HG03521 (cell line): ENCODE data around the gene DDR2.

Experiments
- ATAC-seq: cut with Tn5 transposase; IDR thresholded peaks from one replicate; pipeline ENCODE4 v1.9.1; 2021; ENCODE audit warnings: mild to moderate bottlenecking, moderate library complexity; ENCODE audit not compliant: unreplicated experiment

Gene DDR2

GRCh38 chr1:162822391-162823200, 190.3 kb downstream of the DDR2 start:
- ATAC-seq: no peak

- ATAC-seq: no peak
Observed at GRCh38 chr1:162823231-162823630, 191.0 kb downstream of the DDR2 start.

DNA sequence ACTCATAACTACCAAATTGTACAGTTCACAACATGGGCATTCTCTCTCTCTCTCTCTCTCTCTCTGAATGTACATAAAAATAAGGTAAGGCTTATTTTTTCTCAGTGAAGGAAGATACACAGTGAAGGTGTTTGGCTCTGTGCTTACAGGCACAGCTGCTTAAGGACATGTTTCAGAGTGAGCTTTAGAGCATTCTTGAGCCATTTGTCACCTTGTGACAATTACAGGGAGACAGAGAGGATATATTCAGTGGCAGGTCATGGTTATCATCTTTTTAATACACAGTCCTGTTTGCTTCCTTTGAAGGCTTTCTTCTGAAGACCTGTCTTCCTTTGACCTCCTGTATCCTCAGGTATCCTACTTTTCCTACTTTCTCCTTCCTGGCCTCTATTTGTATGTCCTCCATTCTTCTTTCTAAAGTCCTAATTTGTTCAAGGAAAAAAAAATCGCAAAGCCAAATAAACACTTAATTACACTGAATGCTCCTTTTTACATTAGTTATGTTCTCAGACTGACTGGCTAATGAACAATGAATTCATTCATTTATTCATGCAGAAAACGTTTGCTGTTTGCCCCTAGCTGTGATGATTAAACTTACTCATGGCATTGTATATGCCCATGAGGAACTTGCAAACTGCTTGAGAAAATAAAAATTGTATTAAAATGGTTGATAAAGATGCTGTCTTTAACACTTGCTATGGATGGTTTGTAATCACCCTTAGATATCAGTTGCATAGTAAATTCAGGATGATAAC, 191.7 kb downstream of the DDR2 start:
- ATAC-seq: no peak

DNA sequence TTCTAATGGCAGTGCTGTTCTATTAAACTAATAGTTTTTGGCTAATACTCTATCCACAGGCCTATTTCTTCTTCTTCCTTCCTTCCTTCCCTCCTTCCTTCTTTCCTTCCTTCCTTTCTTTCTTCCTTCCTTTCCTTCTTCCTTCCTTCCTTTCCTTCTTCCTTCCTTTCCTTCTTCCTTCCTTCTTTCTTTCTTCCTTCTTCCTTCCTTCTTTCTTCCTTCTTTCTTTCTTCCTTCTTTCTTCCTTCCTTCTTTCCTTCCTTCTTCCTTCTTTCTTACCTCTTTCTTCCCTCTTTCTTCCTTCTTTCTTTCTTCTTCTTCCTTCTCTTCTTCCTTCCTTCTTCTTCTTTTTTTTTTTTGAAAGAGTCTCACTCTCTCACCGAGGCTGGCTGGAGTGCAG, 197.0 kb downstream of the DDR2 start:
- no peak for ATAC-seq

- no peak for ATAC-seq
Observed at GRCh38 chr1:162832470-162832869, 200.2 kb downstream of the DDR2 start.

- peak; percentile 71 for ATAC-seq
Observed at GRCh38 chr1:162835157-162835899, 203.1 kb downstream of the DDR2 start.
